Measurements from ENCODE around the gene MIER1. TPM values are rescaled to one million over a fixed set of nuclear protein-coding genes. Genes with fewer than 3 reads are reported as not detected.

MIER1 gene
- total and polyA plus RNA-seq, 8 donors: 30.9 to 38.5 (median 34.8) TPM

GRCh38 chr1:66929691-66929998, 4.9 kb downstream of the MIER1 start:
- peak overlapping the region; percentile 96 to 99 for H3K27ac ChIP-seq
- H3K27me3 ChIP-seq: no peaks in the 10 kb centered on the region
- ATAC-seq: no peak
- intact Hi-C loops (cut with DNase I): no loop called here
- peaks cover 24 to 75% of the 10 kb centered on the region in 2 donors for H3K4me1 ChIP-seq
- no peaks in the 10 kb centered on the region for H3K9me3 ChIP-seq
- no peak for DNase-seq
- TF ChIP-seq CTCF (IDR thresholded peaks at IDR 0.05): no peak
- no peaks in the 10 kb centered on the region for H3K36me3 ChIP-seq
- peak overlapping the region; percentile 58 to 74 for H3K4me3 ChIP-seq

- Histone ChIP-seq H3K9me3 (no peaks in the 10 kb centered on the region), H3K4me1 (peaks cover 26 to 80% of the 10 kb centered on the region in 2 donors), H3K27ac (peak overlapping the region; percentile 96 to 99), H3K36me3 (no peaks in the 10 kb centered on the region), H3K27me3 (no peaks in the 10 kb centered on the region), H3K4me3 (peak overlapping the region; percentile 58 to 74)
- intact Hi-C loops (cut with DNase I): no loop called here
- TF ChIP-seq CTCF (IDR thresholded peaks at IDR 0.05): peak; percentile 15 to 52
- ATAC-seq (peak; percentile 90), DNase-seq (peak; percentile 95 to 100 (median 96))
Observed at GRCh38 chr1:66929999-66930822, 5.4 kb downstream of the MIER1 start.

- ATAC-seq (peak; percentile 4), DNase-seq (no peak)
- no peaks in the 10 kb centered on the region for H3K9me3 ChIP-seq
- H3K27ac ChIP-seq: peak overlapping the region; percentile 96 to 99
- H3K4me1 ChIP-seq: peaks cover 28 to 83% of the 10 kb centered on the region in 2 donors
- intact Hi-C loops (cut with DNase I): no loop called here
- peak overlapping the region; percentile 58 to 74 for H3K4me3 ChIP-seq
- H3K36me3 ChIP-seq: no peaks in the 10 kb centered on the region
- no peaks in the 10 kb centered on the region for H3K27me3 ChIP-seq
- TF ChIP-seq CTCF (IDR thresholded peaks at IDR 0.05): no peak
Observed at GRCh38 chr1:66930823-66931174, 6.0 kb downstream of the MIER1 start.

GRCh38 chr1:66931590-66931989, 6.8 kb downstream of the MIER1 start:
- no peaks in the 10 kb centered on the region for H3K36me3 ChIP-seq
- ATAC-seq: no peak
- no peaks in the 10 kb centered on the region for H3K27me3 ChIP-seq
- no peak for TF ChIP-seq CTCF (IDR thresholded peaks at IDR 0.05)
- intact Hi-C loops (cut with DNase I): no loop called here
- peak overlapping the region; percentile 58 to 74 for H3K4me3 ChIP-seq
- H3K4me1 ChIP-seq: peaks cover 21 to 83% of the 10 kb centered on the region in 2 donors
- H3K9me3 ChIP-seq: no peaks in the 10 kb centered on the region
- no peak for DNase-seq
- peak overlapping the region; percentile 96 to 99 for H3K27ac ChIP-seq

GRCh38 chr1:66932291-66932690, 7.5 kb downstream of the MIER1 start:
- peaks cover 21 to 82% of the 10 kb centered on the region in 2 donors for H3K4me1 ChIP-seq
- no peak for DNase-seq
- TF ChIP-seq CTCF (IDR thresholded peaks at IDR 0.05): no peak
- no peak overlapping the region for H3K27ac ChIP-seq
- peak overlapping the region; percentile 58 to 74 for H3K4me3 ChIP-seq
- H3K9me3 ChIP-seq: no peaks in the 10 kb centered on the region
- no peaks in the 10 kb centered on the region for H3K27me3 ChIP-seq
- intact Hi-C loops (cut with DNase I): no loop called here
- H3K36me3 ChIP-seq: no peaks in the 10 kb centered on the region
- ATAC-seq: no peak
